Rectal smooth muscle tissue (tissue), 1 donor: Measurements from ENCODE around the gene PDGFC.

Experiments
- H3K27ac ChIP-seq: one replicate; pipeline ENCODE4 v1.7.0; 2013; ENCODE audit warnings: low read depth, low read length, inconsistent platforms
- H3K27me3 ChIP-seq: one replicate; pipeline ENCODE4 v1.7.0; 2013; ENCODE audit warnings: low read length; ENCODE audit not compliant: control insufficient read depth, insufficient read depth
- H3K36me3 ChIP-seq: one replicate; pipeline ENCODE4 v1.7.0; 2013; ENCODE audit warnings: low read length; ENCODE audit not compliant: control insufficient read depth, insufficient read depth
- H3K4me1 ChIP-seq: one replicate; pipeline ENCODE4 v1.7.0; 2013; ENCODE audit warnings: low read length; ENCODE audit not compliant: control insufficient read depth, insufficient read depth
- H3K4me3 ChIP-seq: one replicate; pipeline ENCODE4 v1.7.0; 2013; ENCODE audit warnings: low read length
- H3K9ac ChIP-seq: one replicate; pipeline ENCODE4 v1.7.0; 2013; ENCODE audit warnings: low read length

PDGFC gene

DNA sequence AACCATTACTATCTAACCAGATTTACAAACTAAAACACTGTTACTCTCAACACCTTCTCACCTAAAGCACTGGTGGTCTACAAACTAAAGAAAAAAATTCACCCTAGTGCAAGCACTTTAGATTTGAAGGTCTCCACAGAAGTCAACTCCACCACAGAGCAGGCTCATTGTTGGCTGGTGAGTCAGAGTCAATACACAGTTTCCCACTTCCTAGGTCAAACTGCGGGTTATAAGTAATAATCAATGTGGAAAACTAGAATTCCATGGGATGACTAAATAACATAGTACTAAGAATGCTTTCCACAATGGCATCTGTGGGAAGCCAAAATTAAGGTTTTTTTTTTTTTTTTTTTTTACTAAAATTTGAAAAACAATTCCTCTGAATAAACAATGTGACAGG is 191.8 kb downstream of the PDGFC start:
- H3K9ac ChIP-seq = no peak overlapping the region
- no peaks in the 10 kb centered on the region for H3K27me3 ChIP-seq
- peaks cover 13% of the 10 kb centered on the region for H3K4me1 ChIP-seq
- H3K36me3 ChIP-seq = no peaks in the 10 kb centered on the region
- H3K4me3 ChIP-seq = no peak overlapping the region
- H3K27ac ChIP-seq = no peak overlapping the region

GRCh38 chr4:156779042-156779441 is 192.6 kb downstream of the PDGFC start:
- Histone ChIP-seq H3K4me3 (no peak overlapping the region), H3K27ac (no peak overlapping the region), H3K27me3 (no peaks in the 10 kb centered on the region), H3K9ac (no peak overlapping the region), H3K36me3 (no peaks in the 10 kb centered on the region), H3K4me1 (peaks cover 19% of the 10 kb centered on the region)

DNA sequence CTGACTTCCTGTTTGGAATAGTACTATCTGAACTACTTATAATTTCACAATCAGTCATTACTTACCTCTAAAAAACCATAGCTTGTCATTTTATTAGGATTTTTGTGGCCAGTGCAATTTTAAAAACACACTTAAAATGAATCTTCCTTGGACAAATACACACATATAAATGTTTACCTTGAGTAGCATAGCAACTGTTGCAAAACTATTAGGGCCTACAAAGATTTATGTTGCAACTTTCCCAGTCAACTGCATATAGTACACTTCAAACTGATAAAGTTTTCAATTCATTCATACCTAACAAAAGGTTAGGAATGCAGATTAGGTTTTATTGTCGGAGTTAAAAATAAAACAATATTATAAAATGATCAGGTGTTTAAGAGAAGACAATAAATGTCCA is 193.0 kb downstream of the PDGFC start:
- H3K4me1 ChIP-seq = peaks cover 21% of the 10 kb centered on the region
- H3K27me3 ChIP-seq = no peaks in the 10 kb centered on the region
- no peaks in the 10 kb centered on the region for H3K36me3 ChIP-seq
- no peak overlapping the region for H3K9ac ChIP-seq
- H3K27ac ChIP-seq = no peak overlapping the region
- H3K4me3 ChIP-seq = no peak overlapping the region

DNA sequence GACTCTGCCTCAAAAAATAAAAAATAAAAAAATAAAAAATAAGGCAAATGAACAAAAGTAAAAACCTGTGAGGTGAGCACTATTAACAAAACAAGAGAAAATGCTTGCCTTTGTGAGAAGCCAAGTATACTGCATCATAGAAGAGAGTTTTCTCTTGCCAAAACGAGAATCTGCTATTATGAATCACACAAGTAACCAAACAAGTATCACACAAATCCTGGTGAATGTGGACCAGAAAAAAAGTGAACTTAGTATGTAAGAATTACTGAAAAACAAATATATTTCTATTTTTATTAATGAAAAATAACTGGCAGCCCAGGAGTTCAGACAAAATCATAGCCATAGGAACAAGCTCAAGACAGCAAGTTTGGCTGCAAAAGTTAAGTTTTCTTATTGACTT is 193.5 kb downstream of the PDGFC start:
- Histone ChIP-seq H3K4me1 (peaks cover 23% of the 10 kb centered on the region), H3K27me3 (no peaks in the 10 kb centered on the region), H3K27ac (no peak overlapping the region), H3K36me3 (no peaks in the 10 kb centered on the region), H3K9ac (no peak overlapping the region), H3K4me3 (no peak overlapping the region)

DNA sequence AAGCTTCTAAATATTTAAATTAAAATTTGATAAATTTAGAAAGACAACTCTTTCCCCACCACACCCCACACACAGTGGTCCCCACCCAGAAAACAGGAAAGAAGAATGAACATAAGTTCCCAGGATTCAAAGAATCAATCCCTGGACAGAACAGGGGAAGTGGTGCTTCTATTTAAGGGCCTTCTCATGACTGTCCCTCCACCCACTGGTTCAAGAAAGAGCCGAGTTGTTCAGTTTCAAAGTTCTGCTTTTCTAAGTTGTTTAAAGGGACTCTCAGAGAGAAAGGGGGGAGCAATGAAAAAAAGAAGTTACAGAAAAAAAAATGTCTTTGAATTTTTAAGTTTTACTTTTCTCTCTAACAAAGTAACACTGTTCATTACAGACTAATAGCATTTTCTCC is 195.8 kb downstream of the PDGFC start:
- Histone ChIP-seq H3K4me3 (no peak overlapping the region), H3K36me3 (no peaks in the 10 kb centered on the region), H3K27ac (no peak overlapping the region), H3K4me1 (peaks cover 28% of the 10 kb centered on the region), H3K27me3 (no peaks in the 10 kb centered on the region), H3K9ac (no peak overlapping the region)

- Histone ChIP-seq H3K36me3 (no peaks in the 10 kb centered on the region), H3K4me3 (no peak overlapping the region), H3K4me1 (peaks cover 35% of the 10 kb centered on the region), H3K27ac (no peak overlapping the region), H3K9ac (no peak overlapping the region), H3K27me3 (no peaks in the 10 kb centered on the region)
Measured at GRCh38 chr4:156774422-156774821, 197.2 kb downstream of the PDGFC start.

DNA sequence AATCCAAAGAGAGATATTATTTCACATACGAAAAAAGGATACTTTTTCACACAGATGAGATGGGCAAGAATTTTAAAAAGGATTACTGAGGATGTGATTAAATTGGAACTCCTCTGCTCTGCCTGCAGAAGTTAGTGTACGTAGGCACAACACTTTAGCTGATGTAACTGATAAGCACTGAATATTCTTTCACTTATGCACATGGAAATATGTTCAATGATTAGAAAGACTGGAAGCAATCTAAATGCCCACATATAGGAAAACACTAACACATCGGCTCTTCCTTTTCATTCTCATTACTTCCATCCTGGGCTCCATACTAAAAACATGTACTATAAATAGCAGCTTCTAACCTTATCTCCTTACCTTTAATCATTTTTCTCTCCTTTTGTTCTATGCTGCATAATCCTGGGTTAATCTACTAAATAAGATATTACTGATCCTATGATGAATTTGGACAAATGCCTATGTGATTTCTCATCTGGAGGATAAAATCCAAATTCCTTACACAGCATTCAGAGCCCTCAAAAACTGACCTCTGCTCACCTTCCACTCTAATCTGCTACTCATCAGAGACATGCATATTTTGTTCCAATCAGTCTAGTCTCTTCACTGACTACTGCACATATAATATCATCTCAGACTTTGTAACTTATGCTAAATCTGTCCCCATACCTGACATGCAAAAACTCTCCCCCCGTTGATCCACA is 197.8 kb downstream of the PDGFC start:
- H3K9ac ChIP-seq = no peak overlapping the region
- H3K36me3 ChIP-seq = no peaks in the 10 kb centered on the region
- no peak overlapping the region for H3K27ac ChIP-seq
- H3K4me3 ChIP-seq = no peak overlapping the region
- no peaks in the 10 kb centered on the region for H3K27me3 ChIP-seq
- peaks cover 30% of the 10 kb centered on the region for H3K4me1 ChIP-seq

DNA sequence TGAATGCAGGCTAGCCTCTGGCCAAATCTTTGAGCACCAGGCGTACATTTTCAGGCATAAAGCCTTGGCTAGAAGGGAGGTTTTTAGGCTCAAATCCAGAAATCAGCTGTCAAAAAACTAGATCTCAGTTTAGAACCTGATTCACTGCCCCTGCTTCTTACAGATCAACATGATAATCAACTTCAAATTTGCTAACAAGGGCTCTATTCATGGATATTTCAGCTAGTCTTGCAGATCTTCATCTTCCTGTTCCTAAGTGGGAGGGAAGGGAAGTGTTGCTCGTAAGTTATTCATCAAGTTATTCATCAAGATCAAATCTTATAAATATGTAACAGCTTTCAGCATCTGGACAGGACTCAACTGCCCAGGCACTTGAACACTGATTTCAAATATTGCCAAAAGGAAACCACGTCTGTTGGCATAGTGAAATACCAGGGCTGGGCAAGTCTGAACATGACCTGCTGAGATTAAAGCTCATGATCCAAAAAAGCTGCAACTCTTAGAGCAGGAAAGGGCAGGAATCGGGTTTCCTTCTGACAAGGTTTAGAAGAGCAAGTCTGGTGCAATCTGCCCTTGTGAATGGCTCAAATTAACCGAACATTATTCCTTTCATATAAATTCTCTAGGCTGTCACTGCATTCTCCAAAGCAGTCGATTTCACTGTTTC is 200.3 kb downstream of the PDGFC start:
- H3K27ac ChIP-seq = peak overlapping the region; percentile 38
- H3K9ac ChIP-seq = no peak overlapping the region
- no peaks in the 10 kb centered on the region for H3K27me3 ChIP-seq

GRCh38 chr4:156770140-156770539 is 201.5 kb downstream of the PDGFC start:
- Histone ChIP-seq H3K36me3 (no peaks in the 10 kb centered on the region), H3K27ac (no peak overlapping the region), H3K9ac (no peak overlapping the region), H3K4me3 (no peak overlapping the region), H3K4me1 (peaks cover 21% of the 10 kb centered on the region), H3K27me3 (no peaks in the 10 kb centered on the region)

More for the DNA sequence above, 200.3 kb downstream of the PDGFC start:
- Histone ChIP-seq H3K4me1 (peaks cover 21% of the 10 kb centered on the region), H3K4me3 (peak overlapping the region; percentile 18), H3K36me3 (no peaks in the 10 kb centered on the region)

GRCh38 chr4:156767911-156768415 is 203.6 kb downstream of the PDGFC start:
- Histone ChIP-seq H3K27me3 (no peaks in the 10 kb centered on the region), H3K9ac (no peak overlapping the region), H3K4me1 (peaks cover 11% of the 10 kb centered on the region), H3K4me3 (no peak overlapping the region), H3K36me3 (no peaks in the 10 kb centered on the region), H3K27ac (no peak overlapping the region)

DNA sequence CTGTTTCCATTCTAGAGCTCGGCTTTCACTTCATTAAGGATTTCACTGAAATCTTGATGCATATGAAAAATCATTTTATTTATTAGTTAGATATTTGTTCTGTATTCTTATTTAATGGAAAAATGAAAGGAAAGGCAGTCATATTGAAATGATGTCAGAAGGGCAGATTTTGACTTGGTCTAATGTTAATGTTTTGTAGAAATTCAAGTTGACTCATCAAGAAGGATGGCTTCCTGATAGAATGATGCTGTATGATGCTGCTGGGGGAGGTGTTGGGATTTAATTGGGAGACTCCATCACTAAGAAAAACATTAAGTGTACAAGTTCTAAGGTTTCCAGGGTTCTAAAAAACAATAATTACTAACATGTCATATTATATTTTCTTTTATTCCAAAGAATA is 204.8 kb downstream of the PDGFC start:
- Histone ChIP-seq H3K27ac (no peak overlapping the region), H3K27me3 (no peaks in the 10 kb centered on the region), H3K4me3 (no peak overlapping the region), H3K36me3 (no peaks in the 10 kb centered on the region), H3K9ac (no peak overlapping the region), H3K4me1 (peaks cover 11% of the 10 kb centered on the region)

DNA sequence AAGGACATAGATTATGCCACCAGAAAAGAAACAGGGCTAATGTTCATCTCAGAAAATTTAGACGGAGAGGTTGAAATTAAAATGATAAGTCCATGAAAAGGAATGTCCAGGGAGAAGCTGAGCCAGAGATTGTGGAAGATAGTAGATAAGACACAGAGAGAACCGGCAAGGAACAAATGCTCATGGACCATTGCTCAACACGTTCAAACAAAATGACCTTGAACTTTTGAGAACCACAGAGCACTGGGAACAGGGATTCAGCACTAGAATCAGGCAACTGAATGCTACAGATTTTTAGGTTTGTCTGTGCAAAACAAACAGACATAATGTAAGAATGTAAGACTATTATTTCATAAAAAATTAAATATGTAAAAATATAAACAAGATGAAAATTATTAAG is 206.3 kb downstream of the PDGFC start:
- Histone ChIP-seq H3K4me3 (no peak overlapping the region), H3K9ac (no peak overlapping the region), H3K27ac (no peak overlapping the region), H3K27me3 (no peaks in the 10 kb centered on the region), H3K4me1 (peaks cover under 1% of the 10 kb centered on the region), H3K36me3 (no peaks in the 10 kb centered on the region)

- no peak overlapping the region for H3K27ac ChIP-seq
- H3K27me3 ChIP-seq = no peaks in the 10 kb centered on the region
- no peaks in the 10 kb centered on the region for H3K36me3 ChIP-seq
- H3K4me1 ChIP-seq = no peaks in the 10 kb centered on the region
- H3K9ac ChIP-seq = no peak overlapping the region
- H3K4me3 ChIP-seq = no peak overlapping the region
Measured at GRCh38 chr4:156764846-156765245, 206.8 kb downstream of the PDGFC start.
